ENCODE measurements around the gene PTX4. TPM values are rescaled to one million over a fixed set of nuclear protein-coding genes. Genes with fewer than 3 reads are reported as not detected.
A peak's percentile ranks its signal among the peaks of the same experiment; 100 is the strongest.

Gene PTX4
- total and polyA plus RNA-seq, 2 donors from 2014 or later, result not detected

- no peak for FAIRE-seq
- intact Hi-C loops (cut with DNase I), result no loop called here
- Histone ChIP-seq H3K9ac (ENCODE audit: low read length in 3 of 3) (no peak overlapping the region), H3K4me3 (ENCODE audit: low read length in 3 of 3) (no peak overlapping the region), H3K9me3 (ENCODE audit: control insufficient read depth in 2 of 3, insufficient read depth in 1 of 3, low read length in 3 of 3) (no peaks in the 10 kb centered on the region), H3K36me3 (ENCODE audit: control insufficient read depth in 2 of 3, insufficient read depth in 3 of 3, low read length in 3 of 3) (no peaks in the 10 kb centered on the region), H3K27ac (ENCODE audit: low read depth in 2 of 2, low read length in 2 of 2) (no peak overlapping the region), H3K4me1 (ENCODE audit: control insufficient read depth in 2 of 3, insufficient read depth in 2 of 3, low read depth in 1 of 3, low read length in 3 of 3) (peaks cover 0 to 18% (median 3%) of the 10 kb centered on the region in 3 donors), H3K27me3 (ENCODE audit: control insufficient read depth, insufficient read depth, low read length) (no peaks in the 10 kb centered on the region)
- peak in 1 of 5 donors; percentile 63 for DNase-seq
- TF ChIP-seq CTCF (IDR thresholded peaks at IDR 0.05; ENCODE audit: borderline replicate concordance, extremely low read depth, insufficient read depth), result no peak
Measured at GRCh38 chr16:1497014-1497598, 8.4 kb upstream of the PTX4 start.

- peaks cover 0 to 18% (median 3%) of the 10 kb centered on the region in 3 donors for H3K4me1 ChIP-seq (ENCODE audit: control insufficient read depth in 2 of 3, insufficient read depth in 2 of 3, low read depth in 1 of 3, low read length in 3 of 3)
- H3K27ac ChIP-seq (ENCODE audit: low read depth in 2 of 2, low read length in 2 of 2), result no peak overlapping the region
- H3K27me3 ChIP-seq (ENCODE audit: control insufficient read depth, insufficient read depth, low read length), result no peaks in the 10 kb centered on the region
- H3K9me3 ChIP-seq (ENCODE audit: control insufficient read depth in 2 of 3, insufficient read depth in 1 of 3, low read length in 3 of 3), result no peaks in the 10 kb centered on the region
- TF ChIP-seq CTCF (IDR thresholded peaks at IDR 0.05; ENCODE audit: borderline replicate concordance, extremely low read depth, insufficient read depth), result no peak
- no peak overlapping the region for H3K4me3 ChIP-seq (ENCODE audit: low read length in 3 of 3)
- intact Hi-C loops (cut with DNase I), result no loop called here
- FAIRE-seq, result no peak
- peak in 1 of 5 donors; percentile 74 for DNase-seq
- H3K9ac ChIP-seq (ENCODE audit: low read length in 3 of 3), result no peak overlapping the region
- H3K36me3 ChIP-seq (ENCODE audit: control insufficient read depth in 2 of 3, insufficient read depth in 3 of 3, low read length in 3 of 3), result no peaks in the 10 kb centered on the region
Measured at GRCh38 chr16:1496464-1496863, 7.7 kb upstream of the PTX4 start.

GRCh38 chr16:1495889-1496262 lies 7.1 kb upstream of the PTX4 start:
- intact Hi-C loops (cut with DNase I), result no loop called here
- Histone ChIP-seq H3K9me3 (ENCODE audit: control insufficient read depth in 2 of 3, insufficient read depth in 1 of 3, low read length in 3 of 3) (no peaks in the 10 kb centered on the region), H3K27ac (ENCODE audit: low read depth in 2 of 2, low read length in 2 of 2) (no peak overlapping the region), H3K36me3 (ENCODE audit: control insufficient read depth in 2 of 3, insufficient read depth in 3 of 3, low read length in 3 of 3) (no peaks in the 10 kb centered on the region), H3K4me1 (ENCODE audit: control insufficient read depth in 2 of 3, insufficient read depth in 2 of 3, low read depth in 1 of 3, low read length in 3 of 3) (peaks cover 0 to 18% (median 3%) of the 10 kb centered on the region in 3 donors), H3K27me3 (ENCODE audit: control insufficient read depth, insufficient read depth, low read length) (no peaks in the 10 kb centered on the region), H3K9ac (ENCODE audit: low read length in 3 of 3) (no peak overlapping the region), H3K4me3 (ENCODE audit: low read length in 3 of 3) (no peak overlapping the region)
- TF ChIP-seq CTCF (IDR thresholded peaks at IDR 0.05; ENCODE audit: borderline replicate concordance, extremely low read depth, insufficient read depth), result no peak
- DNase-seq (peak in 1 of 5 donors; percentile 76), FAIRE-seq (no peak)

Data from kidney (tissue), 14 donors.